Fibroblast of mammary gland (primary cell): ENCODE data around the gene RAB30.
A peak's percentile ranks its signal among the peaks of the same experiment; 100 is the strongest.

Experiments used
- DNase-seq: peaks from one replicate; pipeline ENCODE4 v3.0.0-alpha.2; 2010; ENCODE audit warnings: low read depth
- H3K4me3 ChIP-seq: 2 replicates; pipeline ENCODE4 v1.5.1; 2011; ENCODE audit warnings: low read depth, mild to moderate bottlenecking, low read length, moderate library complexity; ENCODE audit not compliant: control insufficient read depth
- CTCF ChIP-seq: conservative IDR thresholded peaks from 2 replicates; pipeline ENCODE4 v1.5.1; 2011; ENCODE audit warnings: low read depth, low read length, inconsistent platforms; ENCODE audit not compliant: control insufficient read depth, insufficient read depth

The RAB30 gene

GRCh38 chr11:83002053-83002452 lies 69.6 kb downstream of the RAB30 start:
- no peak for TF ChIP-seq CTCF
- no peak overlapping the region for H3K4me3 ChIP-seq
- DNase-seq: peak; percentile 57

- H3K4me3 ChIP-seq: no peak overlapping the region
- DNase-seq: no peak
- TF ChIP-seq CTCF: no peak
Observed at GRCh38 chr11:83000381-83000780, 71.3 kb downstream of the RAB30 start.

- no peak overlapping the region for H3K4me3 ChIP-seq
- no peak for DNase-seq
- TF ChIP-seq CTCF: no peak
Observed at GRCh38 chr11:82999232-82999631, 72.5 kb downstream of the RAB30 start.

GRCh38 chr11:82998697-82999096 lies 73.0 kb downstream of the RAB30 start:
- no peak overlapping the region for H3K4me3 ChIP-seq
- TF ChIP-seq CTCF: no peak
- DNase-seq: no peak

GRCh38 chr11:82996966-82997606 lies 74.6 kb downstream of the RAB30 start:
- no peak for DNase-seq
- TF ChIP-seq CTCF: no peak

GRCh38 chr11:82995754-82996398 lies 75.8 kb downstream of the RAB30 start:
- no peak overlapping the region for H3K4me3 ChIP-seq
- peak; percentile 53 for DNase-seq
- no peak for TF ChIP-seq CTCF

More at GRCh38 chr11:82996966-82997606, 74.6 kb downstream of the RAB30 start:
- no peak overlapping the region for H3K4me3 ChIP-seq
